HG03354 (cell line): ENCODE measurements around the gene PAX7.

Experiments used
- ATAC-seq: cut with Tn5 transposase; IDR thresholded peaks from one replicate; pipeline ENCODE4 v1.9.1; 2021; ENCODE audit warnings: mild to moderate bottlenecking; ENCODE audit not compliant: unreplicated experiment, poor library complexity, severe bottlenecking

The PAX7 gene

DNA sequence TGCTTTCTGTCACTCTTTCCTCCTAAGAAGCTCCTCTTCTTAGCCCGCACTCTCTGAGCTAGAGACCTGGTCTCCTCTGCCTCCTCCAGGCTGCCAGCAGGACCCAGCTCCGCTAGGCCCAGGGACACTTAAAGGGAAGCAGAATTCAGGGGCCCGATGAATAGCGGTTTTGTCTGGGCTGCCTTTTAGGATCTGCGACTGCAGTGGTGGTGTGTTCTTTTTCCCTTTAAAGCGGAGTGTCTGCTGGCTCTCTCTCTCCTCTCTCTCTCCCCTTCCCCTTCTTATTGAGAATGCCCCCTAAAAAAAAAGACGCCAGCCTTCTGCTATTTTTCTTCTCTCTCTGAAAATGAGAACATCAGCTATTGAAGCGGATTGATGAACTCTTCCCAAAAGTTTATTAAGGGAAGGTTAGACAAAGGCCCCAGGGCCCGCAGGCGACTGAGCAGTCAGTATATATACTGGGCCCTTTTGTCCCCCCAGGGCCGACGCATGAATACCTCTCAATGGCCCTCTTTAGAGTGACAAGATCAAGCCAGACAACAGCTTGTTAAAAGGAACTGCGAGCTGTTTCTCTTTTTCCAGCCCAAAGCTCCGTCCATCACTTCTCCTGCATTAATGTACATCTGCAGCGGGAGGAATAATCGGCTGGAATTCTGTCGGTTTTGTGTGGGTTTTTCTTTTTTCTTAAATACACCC, 27.0 kb downstream of the PAX7 start:
- no peak for ATAC-seq

DNA sequence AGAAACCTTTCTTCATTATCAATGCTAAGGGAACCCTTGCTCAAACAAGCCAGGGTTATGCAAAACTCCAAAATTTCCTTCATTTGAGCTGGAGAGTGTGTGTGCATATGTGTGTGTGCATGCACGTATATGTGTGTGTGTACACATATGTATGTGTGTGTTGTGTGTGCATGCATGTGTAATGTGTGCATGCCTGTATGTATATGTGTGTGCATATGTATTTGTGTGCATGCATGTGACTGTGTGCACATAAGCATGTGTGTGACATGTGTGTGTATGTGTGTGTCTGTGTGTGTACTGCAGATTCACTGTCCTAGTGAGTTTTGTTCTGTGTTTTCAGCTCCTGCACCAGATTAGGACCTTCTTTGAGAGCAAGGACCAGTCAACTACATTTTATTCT, 28.2 kb downstream of the PAX7 start:
- no peak for ATAC-seq

DNA sequence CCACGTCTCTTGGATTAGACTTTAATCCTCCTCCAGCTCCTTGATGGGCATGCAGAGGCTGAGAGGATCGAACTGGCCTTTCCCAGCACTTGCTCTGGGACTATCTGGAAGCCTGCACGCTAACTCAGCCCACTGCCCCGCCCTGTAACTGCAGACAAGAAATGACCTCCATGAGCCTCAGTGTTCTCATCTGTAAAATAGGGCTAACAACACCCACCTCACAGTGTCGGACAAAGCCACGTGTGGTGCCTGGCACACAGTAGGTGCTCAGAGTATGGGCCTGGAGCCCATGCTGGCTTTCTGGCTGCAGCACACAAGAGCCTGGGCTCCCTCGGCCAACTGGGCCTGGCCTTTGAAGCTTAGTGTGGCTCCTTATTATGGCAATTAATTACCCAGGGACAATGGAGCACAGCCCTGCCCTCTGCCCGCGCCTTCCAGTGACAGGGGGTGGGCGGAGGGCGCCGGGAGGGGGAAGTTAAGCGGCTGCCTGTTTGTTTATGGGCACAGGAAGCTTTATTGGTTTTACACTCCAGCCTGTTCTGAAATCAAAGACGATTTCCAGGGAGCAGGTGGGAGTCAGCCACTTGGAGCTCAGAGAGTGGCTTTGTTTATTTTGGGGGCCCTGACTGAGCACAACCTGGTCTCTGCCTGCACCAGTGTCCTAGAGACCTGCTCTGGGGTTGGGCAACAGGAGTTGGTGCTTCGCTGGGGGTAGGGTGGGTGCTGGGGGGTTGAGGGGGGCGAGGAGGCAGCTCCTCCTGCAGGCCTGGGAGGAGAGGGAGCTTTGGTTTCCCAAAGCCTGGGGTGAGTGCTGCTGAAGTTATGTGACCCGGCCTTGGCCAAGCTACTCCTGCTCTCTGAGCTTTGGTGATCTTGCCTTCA, 31.0 kb downstream of the PAX7 start:
- no peak for ATAC-seq

DNA sequence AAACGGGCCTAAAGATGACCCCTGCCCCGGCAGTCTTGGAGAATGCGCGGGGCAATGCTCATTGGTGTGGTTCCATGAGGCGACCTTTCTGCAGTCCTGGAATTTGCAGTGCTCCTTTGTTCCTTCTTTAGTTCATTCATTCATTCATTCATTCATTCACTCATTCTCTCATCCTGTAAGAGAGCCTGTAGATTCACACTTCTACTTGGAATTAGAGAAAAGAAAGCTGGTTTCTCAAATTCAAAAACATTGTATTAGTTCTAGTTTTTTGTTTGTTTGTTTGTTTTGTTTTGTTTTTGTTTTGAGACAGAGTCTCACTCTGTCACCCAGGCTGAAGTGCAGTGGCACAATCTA, 31.6 kb downstream of the PAX7 start:
- no peak for ATAC-seq

DNA sequence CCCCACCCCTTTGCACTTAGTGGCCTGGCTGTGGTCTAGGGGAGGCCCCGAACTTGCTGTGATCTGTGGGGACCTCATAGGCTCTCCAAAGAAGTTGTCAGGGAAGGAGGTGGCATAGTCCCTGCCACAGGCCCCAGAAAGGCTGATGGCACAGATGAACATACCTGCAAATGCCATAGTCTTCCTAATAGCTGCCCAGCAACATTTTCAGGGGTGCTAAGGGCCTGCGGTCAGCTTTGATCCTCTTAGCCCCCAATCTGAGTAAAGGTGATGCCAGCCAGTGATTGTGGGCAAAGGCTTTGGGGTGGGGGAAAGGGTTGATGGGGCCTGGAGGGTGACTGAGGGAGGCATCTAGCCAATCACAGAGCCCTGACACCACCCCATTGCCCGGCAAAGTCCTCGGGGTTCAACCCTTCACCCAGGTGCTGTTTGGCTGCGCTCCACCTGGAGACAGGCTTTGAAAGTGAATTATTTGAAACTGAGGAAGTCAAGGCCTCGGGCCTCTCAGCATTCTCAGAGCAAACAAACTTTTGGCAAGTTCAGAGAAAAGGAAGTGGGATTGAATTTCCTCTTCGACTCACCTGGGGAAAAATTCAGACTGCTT, 35.8 kb downstream of the PAX7 start:
- no peak for ATAC-seq

DNA sequence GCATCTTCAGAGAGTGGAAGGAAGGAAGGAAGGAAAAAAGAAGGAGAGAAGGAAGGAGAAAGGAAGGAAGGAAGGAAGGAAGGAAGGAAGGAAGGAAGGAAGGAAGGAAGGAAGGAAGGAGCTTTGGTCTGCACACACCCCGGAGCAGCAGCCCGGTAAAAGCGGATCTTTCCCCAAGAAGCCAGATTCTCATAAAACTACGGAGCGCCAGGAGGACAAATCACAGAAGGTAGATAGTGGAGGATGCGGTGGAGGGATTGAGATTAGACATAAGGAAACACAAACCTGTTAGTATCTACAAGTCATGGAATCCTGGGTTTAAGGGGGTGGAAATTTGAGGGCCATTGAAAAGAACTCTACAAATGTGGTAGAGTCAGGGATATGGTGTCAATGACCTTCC, 36.7 kb downstream of the PAX7 start:
- no peak for ATAC-seq

DNA sequence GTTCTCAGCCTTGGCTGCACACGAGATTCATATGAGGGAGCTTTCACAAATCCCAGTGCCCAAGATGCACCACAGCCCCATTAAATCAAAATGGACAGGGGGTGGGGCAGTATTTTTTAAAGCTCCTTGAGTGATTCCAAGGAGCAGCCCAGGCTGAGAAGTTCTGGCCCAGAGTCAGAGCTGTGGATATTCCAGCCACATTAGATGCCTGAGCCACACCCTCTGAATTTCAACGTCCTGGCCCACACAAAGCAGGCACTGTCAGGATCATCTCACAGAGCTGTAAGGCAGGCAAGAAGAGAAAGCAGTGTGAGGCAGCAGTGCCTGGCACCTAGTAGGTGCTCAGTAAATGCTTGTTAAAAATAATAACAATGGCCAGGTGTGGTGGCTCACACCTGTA, 37.4 kb downstream of the PAX7 start:
- ATAC-seq = no peak

DNA sequence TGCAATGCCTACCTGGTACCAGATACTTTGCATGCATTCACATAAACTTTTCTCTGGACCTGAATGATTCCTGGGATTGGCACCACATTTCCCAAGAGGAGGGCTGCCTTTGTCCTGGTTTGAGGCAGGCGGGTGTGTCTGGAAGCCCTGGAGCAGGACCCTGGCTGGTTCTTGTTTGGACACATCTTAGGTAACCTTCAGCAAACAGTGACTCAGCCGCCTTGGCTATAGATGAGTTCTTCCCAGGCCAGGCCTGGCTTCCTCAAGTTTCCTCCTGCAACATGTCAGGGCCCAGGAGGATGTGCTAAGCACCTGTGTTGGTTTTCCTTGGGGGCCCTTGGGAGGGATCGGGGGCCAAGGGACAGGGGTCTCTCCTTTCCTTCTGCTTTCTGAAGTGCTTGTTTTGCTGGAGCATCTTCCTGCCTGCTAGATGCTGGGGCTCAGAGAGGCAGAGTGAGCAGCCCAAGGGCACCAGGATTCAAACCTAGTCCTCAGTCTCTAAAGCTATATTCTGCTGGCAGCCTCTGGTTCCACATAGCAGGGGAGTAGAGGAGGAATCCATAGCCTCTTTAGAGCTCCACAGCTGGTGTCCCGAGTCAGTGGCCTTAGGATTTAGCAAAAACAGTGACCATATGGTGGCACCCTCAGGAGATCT, 38.2 kb downstream of the PAX7 start:
- ATAC-seq = no peak

DNA sequence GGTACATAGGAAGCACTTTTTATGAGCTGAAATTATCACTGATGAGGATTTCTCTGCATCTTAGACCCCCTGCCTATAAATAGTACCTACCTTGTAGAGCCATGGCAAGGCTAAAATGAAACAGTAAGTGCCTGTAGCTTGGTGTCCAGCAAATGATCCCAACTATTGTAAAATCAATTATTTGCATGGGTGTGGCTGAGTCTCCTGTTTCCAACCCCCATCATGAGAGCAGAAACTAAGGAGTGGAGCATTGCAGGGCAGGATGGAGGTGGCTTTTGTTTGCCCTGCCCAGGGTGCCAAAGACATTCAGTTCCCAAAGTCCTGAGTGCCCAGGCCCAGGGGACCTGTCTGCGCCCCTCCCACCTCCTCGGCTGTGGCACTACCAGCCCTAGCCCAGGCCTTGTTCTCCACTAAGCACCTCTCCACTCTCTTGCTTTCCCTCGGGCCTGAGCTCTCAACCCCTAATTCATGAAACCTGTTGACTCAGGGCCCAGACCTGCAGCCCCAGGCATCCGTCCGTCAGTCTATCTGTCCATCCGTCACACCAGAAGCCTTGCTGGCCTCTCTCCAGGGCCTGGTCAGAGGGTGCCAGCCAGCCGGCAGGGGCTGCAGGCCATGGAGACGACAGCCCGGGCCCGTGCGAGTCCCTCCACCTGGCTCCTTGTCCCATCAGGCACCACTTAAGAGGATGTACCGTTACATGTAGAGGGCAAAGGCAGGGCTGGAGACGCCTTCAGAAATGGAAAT, 39.6 kb downstream of the PAX7 start:
- no peak for ATAC-seq

DNA sequence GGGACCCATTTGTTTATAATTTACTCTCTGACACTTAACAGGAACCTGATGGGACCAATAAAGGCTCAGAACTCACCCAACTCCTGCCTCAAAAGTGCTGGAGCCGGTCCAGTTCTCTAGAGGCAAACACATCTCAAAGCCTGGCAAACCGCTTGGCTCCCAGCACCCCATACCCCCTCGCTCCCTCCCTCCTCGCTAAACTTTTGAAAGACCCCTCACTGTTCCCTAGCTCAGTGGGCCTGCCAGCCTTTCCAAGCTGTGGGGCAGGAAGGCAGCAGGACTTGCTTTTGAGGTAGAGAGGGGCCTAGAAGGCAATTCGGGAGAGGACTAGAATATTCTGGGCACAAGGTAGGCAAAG, 40.2 kb downstream of the PAX7 start:
- no peak for ATAC-seq

DNA sequence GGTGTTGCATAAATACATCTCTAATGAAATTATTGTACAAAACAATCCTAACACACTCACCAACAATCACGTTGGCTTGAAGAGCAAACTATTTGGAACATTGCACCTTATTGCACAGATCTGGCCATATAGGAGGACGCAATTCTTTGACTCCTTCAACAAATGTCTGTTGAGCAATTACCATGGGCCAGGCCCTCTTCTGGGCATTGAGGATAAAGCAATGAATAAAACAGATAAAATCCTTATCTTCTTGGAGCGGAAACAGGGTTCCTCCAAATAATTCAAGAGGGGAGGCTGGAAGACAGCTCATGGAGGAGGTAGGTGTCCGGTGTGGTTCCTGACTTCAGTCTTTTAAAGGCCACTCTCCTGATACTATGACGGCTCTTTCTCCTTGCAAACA, 43.3 kb downstream of the PAX7 start:
- no peak for ATAC-seq

DNA sequence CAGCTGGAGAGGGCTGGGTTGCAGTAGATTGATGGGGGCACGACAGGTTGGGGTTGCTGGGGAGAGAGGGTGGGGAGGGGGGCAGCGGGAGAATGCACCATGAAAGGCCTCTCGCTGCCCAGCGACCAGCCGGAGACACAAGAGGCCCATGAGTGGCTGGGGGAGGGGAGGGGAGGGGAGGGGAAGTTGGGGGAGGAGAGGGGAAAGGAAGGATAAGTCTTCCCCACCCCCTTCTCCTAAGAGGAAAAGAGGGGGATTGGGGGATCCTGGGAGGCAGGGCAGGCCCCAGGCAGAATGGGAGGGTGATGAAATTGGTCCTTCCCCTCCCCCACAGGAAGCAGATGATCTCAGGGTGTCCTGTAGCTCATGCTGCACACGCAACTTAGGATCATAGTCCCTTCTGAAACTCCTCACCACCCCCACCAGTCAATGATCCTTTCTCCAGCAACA, 45.7 kb downstream of the PAX7 start:
- ATAC-seq = no peak

DNA sequence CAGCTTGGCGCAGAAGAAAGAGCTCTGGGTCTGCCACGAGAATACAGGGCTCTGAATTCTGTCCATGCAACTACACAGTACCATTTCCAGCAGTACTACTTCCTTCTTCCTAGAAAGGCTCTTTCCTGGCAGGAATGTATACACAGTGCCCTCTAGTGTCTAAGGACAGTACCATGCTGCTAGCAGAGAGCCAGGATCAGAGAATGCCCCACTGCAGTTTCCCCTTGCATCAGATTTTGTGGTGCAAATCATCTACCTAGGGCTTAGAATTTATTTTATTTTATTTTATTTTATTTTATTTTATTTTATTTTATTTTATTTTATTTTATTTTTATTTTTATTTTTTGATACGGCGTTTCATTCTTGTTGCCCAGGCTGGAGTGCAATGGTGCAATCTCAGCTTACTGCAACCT, 50.8 kb downstream of the PAX7 start:
- ATAC-seq = no peak

DNA sequence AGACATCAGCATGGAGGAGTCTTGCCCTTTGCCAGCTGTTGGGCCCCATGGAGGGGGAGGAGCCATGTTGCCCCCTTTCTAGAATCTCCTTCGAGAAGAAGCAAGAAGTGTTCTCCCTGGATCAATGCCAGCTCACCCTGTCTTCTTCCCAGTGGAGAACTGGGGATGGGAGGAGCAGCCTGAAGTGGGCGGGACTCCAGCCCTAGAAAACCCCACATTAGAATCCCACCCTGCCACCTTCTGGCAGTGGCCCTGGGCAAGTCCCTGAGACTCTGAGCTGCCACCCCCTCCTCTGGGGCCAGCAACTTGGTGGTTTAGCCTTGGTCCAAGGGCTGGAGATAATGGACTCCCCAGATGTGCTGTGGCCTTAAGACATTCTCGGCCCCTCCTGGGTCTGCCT, 51.7 kb downstream of the PAX7 start:
- no peak for ATAC-seq

DNA sequence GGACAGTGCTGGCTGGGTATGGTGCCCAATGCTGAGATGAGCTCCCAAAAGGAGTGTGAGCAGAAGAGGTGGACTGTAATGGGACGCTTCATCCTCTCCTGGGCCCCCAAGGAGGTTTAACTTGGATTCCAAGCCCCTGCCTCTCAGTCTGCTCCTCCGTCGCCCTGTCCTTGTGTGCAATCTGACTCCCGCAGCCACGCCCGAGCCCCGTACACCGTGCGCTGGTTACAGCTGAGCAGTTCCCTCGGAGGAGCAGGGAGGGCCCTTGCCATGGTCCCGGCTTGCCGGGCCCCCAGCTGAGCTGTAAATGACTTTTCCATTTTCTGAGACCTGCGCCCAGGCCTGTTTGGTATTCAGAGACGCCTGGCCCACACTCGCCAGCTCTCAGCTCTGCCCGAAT, 53.7 kb downstream of the PAX7 start:
- ATAC-seq = no peak

DNA sequence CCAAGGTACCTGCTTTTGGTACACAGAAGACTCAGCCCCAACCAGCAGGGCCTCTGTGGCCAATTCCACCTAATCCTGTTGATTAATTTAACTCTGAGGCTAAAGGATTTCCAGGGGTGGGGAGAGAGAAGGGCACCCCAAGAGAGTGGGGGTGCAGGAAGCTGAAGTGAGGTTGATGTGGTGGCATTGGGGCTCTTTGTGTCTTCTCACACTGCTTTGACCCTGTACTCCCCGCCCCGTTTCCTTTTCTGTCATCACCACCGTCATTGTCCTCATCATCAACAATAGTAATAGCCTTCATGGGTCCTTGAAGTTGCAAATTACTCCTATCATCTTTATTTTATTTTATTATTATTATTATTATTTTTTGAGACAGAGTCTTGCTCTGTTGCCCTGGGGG, 55.9 kb downstream of the PAX7 start:
- ATAC-seq = no peak

DNA sequence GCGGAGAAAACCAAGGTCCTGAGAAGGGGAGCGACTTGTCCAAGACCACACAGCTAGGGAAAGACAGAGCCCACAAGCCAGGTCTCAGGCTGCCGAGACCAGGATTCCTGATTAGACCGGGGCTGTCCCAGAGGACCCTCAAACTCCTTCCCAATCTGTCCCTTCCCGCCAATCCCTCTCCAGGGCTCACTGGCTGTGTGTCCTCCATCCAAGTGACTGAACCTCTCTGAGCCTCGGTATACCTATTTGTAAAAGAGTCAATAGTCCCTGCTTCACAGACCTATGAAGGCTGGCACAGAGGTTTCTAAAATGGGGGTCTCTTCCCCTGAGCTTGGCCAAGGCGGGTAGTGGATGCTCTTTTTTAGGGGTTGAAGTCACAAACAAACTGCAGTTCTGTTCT, 56.6 kb downstream of the PAX7 start:
- ATAC-seq = no peak

DNA sequence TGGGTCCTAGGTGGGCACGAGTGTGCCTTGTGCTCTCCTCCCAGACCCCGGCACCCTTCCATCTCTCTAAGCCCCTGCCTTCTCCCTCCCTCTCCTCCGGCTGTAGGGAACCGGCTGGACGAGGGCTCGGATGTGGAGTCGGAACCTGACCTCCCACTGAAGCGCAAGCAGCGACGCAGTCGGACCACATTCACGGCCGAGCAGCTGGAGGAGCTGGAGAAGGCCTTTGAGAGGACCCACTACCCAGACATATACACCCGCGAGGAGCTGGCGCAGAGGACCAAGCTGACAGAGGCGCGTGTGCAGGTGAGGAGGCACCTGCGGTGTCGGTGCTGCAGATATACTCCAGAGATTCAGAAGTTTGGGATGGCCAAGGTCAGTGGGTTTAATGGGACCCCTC, 61.0 kb downstream of the PAX7 start:
- ATAC-seq = no peak

DNA sequence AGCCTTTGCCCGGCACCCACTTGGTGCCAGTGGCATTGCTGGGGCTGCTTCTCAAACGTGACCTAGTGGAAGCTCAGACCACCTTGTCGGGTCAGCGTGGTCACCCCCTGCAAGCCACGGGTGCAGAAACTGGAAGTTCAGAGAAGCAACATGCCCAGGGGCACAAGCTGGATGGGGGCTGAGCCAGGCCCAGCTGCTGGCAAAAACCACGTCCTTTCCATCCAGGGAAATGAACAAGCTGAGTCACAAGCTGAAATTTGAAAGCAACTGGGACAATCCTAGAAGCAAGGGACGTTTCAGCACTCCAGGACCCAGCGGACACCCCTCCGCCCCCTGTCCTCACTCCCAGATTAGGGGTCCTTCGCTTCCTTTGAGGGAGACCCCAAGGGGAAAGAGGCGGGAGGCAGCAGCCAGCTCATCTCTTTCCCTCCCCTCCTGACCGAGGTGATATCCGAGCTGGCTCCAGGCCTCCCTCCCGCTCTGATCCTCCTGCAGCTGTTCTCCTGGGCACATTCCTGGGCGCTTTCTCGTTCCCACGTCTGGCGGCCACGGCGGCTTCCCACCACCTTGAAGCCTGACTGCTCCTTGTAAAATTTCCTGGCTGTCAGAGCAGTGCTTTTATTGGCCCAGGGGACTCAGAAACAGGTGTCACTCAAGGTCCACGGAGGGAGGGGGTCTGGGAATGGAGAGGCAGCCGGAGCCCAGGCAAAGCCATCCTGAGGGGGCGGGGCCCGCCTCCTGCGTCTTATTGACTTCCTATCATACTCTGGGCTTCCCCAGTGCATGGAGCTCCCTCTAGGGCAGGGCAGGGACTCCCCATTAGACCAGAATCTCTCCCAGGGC, 62.8 kb downstream of the PAX7 start:
- ATAC-seq = no peak
